HG02798 (cell line): Measurements from ENCODE around the gene TRIM54.
A peak's percentile ranks its signal among the peaks of the same experiment; 100 is the strongest.
"Not testable (repeated sequence)": the region's sequence is repeated elsewhere in the genome, so short reads cannot be mapped to it uniquely, and the experiment has no call there.

Source experiments
- ATAC-seq: cut with Tn5 transposase; IDR thresholded peaks from one replicate; pipeline ENCODE4 v1.9.1; 2021; ENCODE audit warnings: mild to moderate bottlenecking; ENCODE audit not compliant: unreplicated experiment, poor library complexity

The TRIM54 gene

DNA sequence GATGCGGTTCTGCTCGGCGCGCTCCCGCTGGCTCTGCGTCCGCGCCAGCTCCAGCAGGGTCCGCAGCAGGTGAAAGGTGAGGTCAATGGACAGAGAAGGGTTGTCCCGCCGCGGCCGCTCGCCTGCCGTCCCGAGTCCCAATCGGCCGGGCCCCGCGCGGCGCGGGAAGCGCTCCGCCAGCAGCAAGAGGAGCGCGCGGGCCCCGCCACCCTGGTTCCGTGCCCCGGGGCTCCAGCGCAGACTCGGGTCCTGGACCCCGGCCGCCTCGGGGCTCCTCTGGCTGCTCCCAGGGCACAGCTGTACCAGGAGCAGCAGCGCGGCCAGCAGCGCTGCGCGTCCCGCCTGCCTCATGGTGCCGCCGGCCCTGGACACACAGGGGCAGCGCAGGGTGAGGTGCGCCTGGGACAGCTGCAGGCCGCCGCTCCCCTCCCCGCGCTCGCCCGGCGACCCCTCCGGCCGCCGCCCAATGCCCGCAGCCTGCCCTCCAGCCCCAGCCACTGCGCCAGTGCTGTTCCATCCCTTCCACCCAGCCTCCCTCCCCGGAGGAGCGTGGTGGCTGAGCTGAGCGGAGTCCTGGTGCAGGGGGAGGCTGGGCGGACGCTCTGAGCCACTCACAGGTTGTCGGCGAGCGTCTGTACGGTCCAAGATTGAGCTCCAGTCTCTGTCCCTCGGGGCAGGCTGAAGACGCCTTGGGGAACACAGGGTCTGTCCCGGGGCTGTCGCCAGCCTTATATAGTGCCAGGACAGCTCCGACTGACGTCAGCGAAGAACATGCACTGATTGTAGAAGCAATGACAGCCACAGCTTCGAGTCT is 25.5 kb downstream of the TRIM54 start:
- ATAC-seq, result no peak

DNA sequence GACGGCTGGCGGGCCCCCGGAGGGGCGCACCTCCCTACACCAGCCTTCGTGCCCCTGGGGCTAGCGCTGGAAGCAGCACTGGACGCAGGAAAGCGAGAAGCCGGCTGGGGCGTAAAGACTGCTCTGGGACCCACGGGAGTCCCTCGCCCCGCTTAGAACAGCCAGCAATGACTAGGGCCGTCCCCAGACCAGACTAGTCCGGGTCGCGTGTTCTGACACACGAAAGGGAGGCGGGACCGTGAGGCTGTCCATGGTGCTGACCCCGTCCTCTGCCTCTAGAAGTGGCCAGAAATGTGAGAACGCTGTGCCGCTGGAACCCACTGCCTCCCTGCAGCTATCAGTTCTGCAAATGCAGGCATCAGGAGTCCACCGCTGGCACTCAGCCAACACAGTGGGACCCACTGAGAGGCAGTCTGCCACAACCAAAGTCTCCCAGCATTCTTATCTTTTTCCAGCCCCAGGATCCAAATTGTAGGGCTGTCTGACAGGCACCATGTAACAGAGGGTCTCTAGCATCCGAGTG is 26.2 kb downstream of the TRIM54 start, which contains the start of gene UCN:
TSS of gene UCN (minus strand) at position 87 of the 523 bp plus-strand sequence. CDS start 550 bp downstream, outside the sequence.
- no peak for ATAC-seq

DNA sequence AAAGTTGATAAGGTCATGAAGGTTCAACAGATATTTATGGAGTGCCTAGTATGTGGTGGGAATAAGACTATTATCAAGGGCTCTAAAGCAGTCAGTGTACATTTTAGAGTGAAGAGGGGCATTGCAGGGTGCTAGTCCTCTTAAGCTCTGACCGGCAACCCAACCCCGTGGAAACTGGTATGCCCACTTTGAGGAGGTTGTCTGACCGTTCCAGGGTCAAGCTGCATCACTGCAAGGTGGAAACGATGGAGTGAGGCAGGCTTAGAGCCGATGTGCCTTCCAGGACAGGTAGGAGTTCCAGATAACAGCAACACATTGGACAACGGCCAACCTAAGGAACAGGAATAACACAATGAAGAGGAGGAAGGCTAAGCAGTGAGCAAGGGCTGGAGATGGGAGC is 27.4 kb downstream of the TRIM54 start:
- no peak for ATAC-seq

DNA sequence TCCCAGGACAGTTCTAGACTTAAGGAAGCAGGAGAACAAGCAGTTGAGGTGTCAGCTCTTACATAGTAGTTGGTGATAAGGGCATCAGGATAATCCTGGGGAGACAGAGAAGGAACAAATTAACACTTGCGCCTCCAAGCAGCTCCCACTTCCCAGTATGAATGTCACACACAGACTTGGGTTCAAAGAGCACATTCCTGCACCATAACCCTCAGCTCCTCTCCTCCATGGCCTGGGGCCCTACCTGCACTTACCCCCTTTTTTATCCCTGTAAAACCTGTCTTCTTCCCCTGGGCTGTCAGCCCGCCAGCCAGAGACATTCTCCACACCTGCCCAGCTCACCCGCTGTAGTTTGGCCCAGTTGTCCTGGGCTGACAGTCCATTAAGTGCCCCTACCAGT is 29.9 kb downstream of the TRIM54 start:
- ATAC-seq, result no peak

DNA sequence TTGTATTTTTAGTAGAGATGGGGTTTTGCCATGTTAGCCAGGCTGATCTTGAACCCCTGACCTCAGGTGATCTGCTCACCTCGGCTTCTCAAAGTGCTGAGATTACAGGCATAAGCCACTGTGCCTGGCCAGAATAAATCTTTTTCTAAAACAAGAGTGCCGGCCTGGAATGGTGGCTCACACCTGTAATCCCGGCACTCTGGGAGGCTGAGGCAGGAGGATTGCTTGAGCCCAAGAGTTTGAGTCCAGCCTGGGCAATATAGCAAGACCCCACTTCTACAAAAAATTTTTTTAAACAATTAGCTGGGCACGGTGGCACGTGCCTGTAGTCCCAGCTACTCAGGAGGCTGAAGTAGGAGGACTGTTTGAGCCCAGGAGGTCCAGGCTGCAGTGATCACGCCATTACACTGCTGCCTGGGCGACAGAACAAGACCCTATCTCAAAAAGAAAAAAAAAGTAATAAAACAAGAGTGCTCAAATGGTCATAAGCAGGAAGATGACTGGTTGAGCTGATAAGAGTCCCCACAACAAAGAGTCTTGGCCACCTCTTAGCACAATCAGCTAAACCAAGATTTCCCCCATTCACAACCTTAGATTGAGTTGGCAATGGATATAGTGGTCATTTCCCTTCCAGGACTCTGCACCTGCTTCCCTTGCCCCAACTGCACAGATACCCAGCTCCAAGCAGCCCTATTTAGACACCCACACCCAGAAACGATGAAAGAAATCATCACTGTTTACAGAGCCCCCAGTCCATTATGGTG is 31.8 kb downstream of the TRIM54 start:
- ATAC-seq, result no peak

DNA sequence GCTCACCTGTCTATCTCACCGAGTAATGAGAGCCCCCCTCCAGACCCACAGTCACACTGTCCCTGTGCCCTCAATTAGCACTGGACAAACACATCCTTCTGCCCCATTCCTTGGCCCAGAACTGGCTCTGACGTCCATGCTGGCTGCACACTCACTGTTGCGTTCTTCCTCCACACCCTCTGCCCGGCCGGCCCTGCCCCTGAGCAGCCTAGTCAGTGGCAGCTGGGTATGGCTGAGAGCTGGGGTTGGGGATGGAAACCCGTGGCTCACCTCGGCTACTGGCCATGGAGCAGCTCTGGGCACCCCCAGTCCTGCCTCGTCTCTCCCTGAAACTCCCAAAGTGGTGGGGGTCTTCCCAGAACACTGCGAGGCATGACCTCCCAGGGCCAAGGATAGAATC is 32.5 kb downstream of the TRIM54 start:
- ATAC-seq, result no peak

DNA sequence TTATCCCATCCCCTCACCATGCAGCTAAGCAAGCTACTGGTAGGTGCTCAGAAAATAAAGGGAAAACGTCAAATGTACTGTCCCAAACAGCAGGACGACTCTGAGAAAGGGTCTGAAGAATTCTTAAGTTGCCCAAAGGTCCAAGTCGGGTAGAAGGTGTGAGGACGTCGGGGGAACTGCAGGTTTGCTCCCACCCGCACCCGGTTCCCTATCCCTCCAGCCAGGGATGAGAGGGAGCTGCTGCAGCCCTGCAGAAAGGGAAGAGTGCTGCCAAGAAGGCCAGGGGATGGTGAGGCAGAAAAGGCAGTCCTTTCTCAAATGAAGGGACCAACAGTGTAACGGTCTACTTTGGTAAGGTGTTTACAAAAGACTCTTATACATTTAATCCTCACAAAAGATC is 32.9 kb downstream of the TRIM54 start:
- no peak for ATAC-seq

DNA sequence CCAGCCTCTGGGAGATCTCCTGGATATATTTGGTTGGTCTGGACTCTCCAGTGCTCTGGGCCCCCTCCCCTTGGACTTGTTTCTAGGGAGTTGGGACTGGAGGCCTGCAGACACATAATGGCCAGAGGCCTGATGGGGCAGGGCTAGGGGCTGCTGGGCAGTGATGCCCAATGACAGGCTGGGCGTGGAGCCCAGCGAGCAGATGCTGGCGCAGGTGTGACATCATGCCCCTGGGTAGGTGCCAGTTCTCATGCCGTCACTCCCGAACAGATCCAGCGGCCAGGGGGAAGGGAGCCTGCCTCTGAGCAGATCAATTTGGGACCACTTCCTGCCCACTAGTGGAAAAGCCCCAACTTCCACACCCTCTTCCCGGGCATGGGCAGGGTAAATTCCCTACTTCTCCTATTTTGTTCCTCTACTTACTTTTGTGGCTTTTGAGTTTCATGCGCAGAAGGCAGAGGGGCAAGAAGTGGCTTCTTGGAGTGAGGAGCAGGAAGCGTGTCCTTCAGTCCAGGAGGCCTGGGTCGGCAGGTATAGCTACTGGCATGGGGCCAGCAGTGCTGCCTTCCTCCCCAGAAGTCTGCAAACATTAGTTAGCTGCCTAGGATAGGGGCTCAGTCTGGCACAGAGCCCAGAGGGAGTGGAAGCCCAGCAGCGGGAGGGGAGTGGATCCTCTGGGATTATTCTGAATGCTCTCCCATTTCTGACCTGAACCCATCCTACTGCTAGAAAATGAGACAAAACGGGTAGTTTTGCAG is 34.6 kb downstream of the TRIM54 start:
- no peak for ATAC-seq

DNA sequence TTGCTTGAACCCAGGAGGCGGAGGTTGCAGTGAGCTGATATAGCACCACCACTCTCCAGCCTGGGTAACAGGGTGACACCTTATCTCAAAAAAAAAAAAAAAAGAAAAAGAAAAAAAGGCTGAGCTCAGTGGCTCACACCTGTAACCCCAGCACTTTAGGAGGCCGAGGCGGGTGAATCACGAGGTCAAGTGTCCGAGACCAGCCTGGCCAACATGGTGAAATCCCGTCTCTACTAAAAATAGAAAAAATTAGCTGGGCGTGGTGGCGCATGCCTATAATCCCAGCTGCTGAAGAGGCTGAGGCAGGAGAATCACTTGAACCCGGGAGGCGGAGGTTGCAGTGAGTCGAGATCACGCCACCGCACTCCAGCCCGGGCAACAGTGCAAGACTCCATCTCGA is 37.6 kb downstream of the TRIM54 start:
- ATAC-seq, result not testable (repeated sequence)

DNA sequence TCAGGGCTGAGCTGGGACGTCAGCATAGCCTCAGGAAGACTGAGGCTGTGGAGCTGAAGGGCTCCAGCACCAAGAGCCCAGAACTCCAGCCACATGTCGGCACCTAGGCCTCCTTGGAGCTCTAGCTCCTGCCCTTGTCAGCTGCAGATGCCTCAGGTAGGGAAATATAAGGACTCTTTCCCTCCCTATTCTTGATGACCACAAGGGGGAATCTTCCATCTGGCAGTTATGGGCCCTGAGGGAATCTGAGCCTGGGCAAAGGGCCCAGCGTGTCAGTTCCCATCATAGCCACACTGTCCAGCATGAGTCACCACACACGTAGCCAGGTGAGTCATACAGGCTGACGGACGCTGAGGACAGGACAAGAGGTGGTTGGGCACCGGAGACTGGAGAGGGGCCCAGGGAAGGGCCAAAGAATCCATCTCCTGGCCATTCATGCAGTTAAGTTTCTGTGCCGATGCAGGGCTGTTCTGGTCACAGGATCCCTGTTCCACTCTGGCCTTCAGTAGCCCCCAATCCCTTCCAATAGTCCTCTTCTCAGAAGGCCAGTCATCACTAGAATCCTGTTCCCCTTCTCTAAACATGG is 38.8 kb downstream of the TRIM54 start:
- no peak for ATAC-seq

DNA sequence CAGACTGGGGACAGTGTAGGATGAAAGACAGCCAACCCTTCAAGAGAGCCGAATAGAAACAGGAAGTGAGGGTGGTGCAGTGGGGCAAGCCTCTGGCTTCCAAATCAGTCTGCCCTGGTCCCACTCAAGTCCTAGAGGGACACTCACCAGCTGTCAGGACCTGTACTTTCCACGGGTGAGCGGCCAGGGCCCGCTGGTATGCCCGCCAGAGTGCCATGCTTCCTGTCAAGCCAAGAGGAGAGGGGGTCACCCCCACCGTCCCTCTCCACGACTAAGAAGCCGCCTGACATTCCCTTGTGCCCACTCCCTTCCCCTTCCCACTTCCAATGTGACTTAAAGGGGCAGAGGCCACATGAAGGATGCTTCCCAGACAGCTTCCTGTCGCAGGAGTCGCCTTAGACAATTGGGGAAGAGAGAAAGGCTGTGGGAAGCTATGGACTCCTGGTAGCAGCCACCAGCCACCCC is 40.1 kb downstream of the TRIM54 start:
- no peak for ATAC-seq

DNA sequence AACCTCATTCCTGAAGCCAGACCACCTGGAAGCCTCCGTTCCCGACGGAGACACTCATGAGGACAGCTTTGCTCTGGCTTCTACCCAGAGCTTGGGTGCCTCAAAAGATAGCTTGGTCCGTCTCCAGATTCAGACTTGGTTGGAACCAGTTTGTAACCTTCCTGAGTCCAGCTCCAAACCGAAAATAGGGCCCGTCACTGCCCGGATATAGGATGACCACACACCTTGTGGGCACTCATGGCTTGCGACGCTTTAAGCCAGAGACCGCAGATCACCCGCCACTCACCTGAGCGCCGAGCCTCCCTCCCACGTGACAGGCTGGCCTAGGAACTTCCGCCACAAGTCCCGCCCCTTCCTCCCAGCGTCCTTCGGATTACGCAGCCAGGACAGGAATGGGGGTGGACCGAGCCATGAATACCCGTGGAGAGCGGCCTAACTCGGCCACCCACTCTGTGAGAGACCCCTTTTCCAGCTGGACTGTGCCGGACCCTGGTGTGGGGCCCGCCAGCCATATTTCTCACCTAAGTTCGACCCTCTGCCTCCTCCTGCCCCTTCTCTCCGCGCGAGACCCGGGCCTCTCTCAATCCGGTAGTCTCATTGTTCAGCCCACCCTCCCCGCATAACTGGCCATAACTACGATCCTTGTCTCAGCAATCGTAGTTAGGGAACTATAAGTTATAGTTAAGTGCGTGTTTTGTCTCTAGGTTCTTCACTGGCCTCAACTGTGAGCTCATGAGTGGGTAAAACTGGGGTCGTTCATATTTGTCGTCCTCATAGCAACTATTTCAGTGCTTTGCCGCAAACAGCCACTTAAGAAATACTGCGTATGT is 40.8 kb downstream of the TRIM54 start, which contains the start of gene MPV17:
TSS of gene MPV17 (minus strand) at position 332 of the 830 bp plus-strand sequence. CDS start 580 bp downstream, outside the sequence.
- peak; percentile 92 for ATAC-seq

DNA sequence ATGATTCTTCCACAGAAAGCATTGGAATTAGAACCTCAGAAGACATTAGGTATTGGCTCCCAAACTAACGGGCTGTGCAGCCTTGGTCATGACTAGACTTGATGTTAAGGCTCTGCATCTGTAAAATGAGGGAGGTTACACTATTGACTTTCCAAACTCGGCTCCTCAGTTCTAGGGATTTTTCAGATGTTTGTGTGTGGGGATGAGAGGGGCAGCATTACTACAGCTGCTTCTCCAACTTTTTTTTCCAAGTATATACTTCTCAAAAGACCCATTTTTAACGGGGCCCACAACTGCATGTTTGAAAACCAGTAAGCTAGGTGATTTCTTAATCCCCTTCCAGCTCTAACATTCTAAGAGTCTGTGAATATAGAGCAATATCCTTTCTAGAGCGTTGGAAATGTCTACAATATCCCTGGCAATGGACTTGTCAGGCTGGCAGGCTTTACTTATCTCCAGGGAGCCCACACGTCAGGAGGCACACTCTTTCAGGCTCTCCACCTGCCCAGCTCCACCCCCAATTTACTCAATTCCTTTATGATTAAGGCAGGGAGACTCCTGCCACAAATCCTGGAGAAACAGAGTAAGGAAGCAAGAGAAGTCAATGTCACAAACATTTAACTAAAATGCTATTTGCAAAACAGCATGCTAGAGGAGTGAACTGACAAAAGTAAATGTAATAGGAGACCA is 41.5 kb downstream of the TRIM54 start:
- ATAC-seq, result no peak

DNA sequence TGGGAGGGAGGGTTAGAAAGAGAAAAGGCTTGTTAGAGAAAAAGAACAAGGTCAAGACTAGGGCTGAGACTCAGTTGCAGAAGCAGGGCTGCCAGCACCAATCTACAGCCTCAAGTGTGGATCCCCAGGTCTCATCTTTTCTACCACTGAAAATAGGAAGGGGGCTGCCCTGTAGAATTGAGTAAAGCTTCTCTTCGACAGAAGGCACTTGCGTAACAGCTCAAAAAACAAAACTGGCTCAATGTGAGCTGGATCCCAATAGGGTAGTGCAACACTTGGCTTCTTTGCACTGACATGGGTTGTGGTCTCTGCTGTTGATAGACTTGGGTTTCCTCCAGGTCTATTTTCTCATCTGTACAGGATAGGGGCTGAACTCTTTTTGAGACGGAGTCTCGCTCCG is 42.5 kb downstream of the TRIM54 start:
- ATAC-seq, result no peak

DNA sequence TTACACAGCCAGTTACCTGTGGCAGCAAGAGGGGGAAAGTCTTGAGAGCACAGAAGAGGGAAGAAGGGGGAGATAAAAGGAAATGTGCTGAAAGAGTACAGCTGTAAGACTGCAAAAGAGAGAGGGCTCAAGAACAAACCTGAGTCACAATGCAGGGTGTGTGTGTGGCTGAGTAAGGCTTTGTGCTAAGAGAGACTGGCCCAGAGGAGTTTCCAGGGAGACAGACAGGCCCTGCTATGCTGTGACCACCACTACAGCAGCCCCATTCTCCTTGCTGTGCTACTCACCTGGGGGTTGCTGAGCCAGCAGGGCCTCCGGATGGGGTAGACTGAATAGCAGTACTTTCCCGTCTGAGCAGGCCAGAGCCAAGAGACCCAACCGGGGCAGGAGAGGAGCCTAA is 53.1 kb downstream of the TRIM54 start:
- no peak for ATAC-seq

DNA sequence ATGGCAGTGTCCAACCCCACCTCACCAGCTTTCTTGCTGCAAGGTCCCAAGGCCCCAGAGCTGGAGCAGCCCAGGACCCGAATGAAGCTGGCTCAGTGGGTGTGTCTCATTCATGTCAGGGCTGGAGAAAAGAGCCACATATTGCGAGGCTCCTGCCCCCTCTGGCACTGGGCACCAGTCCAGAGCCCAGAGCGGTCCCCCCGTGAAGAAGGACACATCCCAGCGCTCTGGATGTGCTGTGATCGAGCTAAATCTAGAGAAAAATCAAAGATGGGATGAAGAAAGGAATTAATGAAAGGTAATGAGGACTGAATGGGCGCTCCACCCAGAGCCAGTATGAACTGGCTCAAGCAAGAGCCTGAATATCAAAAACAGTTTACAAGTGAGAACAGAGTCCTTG is 53.9 kb downstream of the TRIM54 start:
- no peak for ATAC-seq

DNA sequence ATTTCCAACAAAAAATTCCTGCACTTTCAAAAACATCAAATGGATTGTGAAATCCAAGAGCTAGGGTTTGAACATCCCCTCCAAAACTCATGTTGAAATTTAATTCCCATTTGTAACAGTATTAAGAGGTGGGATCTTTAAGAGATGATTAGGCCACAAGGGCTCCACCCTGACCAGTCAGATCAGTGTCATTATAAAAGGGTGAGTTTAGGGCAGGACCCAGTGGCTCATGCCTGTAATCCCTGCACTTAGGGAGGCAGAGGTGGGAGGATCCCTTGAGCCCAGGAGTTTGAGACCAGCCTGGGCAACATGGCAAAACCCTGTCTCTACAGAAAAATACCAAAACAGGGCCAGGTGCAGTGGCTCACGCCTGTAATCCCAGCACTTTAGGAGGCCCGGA is 65.4 kb downstream of the TRIM54 start:
- no peak for ATAC-seq

DNA sequence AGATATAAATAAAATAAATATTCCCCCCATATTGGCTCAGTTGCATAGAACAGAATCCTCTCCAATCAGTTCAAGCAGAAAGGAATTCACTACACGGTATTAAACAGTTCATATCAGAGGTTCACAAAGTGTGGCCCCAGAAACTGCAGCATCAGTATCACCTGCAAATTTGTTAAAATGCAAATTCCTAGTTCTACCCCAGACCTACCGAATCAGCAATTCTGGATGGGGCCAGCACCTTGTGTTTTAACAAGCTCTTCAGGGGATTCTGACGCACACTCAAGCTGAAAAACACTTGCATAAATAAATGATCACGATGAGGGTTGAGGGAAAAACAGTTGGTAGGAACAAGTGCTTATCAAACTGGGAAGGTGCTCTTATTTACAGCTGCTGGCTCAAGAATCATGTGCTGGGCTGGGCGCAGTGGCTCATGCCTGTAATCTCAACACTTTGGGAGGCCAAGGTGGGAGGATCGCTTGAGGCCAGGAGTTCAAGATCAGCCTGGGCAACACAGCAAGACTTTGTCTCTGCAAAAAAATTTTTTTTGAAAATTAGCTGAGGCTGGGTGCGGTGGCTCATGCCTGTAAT is 68.0 kb downstream of the TRIM54 start:
- no peak for ATAC-seq
